ENCODE measurements around the gene DAGLB.

DNA sequence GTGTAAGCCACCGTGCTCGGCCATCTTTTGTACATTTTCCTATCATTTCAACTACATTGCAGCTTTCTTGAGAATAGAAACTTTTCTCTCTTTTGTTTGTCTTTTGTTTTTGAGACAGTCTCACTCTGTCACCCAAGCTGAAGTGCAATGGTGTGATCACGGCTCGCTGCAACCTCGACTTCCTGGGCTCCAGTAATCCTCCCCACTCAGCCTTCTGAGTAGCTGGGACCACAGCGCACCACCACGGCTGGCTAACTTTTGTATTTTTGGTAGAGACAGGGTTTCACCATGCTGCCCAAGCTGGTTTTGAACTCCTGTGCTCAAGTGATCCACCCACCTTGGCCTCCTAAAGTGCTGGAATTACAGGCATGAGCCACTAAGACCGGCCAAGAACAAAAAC lies 31.3 kb upstream of the DAGLB start:
- no peak for TF ChIP-seq POLR2AphosphoS5 (IDR thresholded peaks at IDR 0.05)
- TF ChIP-seq, protein P1, sequence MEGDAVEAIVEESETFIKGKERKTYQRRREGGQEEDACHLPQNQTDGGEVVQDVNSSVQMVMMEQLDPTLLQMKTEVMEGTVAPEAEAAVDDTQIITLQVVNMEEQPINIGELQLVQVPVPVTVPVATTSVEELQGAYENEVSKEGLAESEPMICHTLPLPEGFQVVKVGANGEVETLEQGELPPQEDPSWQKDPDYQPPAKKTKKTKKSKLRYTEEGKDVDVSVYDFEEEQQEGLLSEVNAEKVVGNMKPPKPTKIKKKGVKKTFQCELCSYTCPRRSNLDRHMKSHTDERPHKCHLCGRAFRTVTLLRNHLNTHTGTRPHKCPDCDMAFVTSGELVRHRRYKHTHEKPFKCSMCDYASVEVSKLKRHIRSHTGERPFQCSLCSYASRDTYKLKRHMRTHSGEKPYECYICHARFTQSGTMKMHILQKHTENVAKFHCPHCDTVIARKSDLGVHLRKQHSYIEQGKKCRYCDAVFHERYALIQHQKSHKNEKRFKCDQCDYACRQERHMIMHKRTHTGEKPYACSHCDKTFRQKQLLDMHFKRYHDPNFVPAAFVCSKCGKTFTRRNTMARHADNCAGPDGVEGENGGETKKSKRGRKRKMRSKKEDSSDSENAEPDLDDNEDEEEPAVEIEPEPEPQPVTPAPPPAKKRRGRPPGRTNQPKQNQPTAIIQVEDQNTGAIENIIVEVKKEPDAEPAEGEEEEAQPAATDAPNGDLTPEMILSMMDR (IDR thresholded peaks at IDR 0.05): no peak

Measured in prostate gland (tissue), 2 donors.